GM12878 (cell line): Measurements from ENCODE around the gene PRKN.

Experiments used
- CHD4 ChIP-seq: fragments of 200-600 bp; sonication (generic); IDR thresholded peaks from 2 replicates; pipeline ENCODE4 v1.6.1; 2016; ENCODE audit warnings: mild to moderate bottlenecking
- DPF2 ChIP-seq: fragments of 450-650 bp; IDR thresholded peaks from 2 replicates; pipeline ENCODE4 v1.6.1; 2017; ENCODE audit warnings: mild to moderate bottlenecking
- EZH2 ChIP-seq: IDR thresholded peaks from 2 replicates; pipeline ENCODE4 v1.6.1; 2012; ENCODE audit warnings: low read depth, mild to moderate bottlenecking, control low read depth, inconsistent platforms, low read length, borderline replicate concordance; ENCODE audit not compliant: control insufficient read depth
- HCFC1 ChIP-seq: fragments of 150-350 bp; IDR thresholded peaks from 2 replicates; pipeline ENCODE4 v1.6.1; 2014; ENCODE audit warnings: low read length
- NRF1 ChIP-seq: conservative IDR thresholded peaks from 2 replicates; pipeline ENCODE4 v1.6.1; 2011; ENCODE audit warnings: mild to moderate bottlenecking, low read depth, low read length, improper control_type of control experiment
- RAD21 ChIP-seq: IDR thresholded peaks from 2 replicates; pipeline ENCODE4 v1.6.1; 2011; ENCODE audit warnings: mild to moderate bottlenecking, low read depth, low read length, moderate library complexity; ENCODE audit not compliant: insufficient read depth
- RFX5 ChIP-seq: IDR thresholded peaks from 2 replicates; pipeline ENCODE4 v1.6.1; 2011; ENCODE audit warnings: low read depth, low read length, improper control_type of control experiment
- TF ChIP-seq, protein P1 (sequence below), 3 experiments: IDR thresholded peaks in 2 of 3; conservative IDR thresholded peaks in 1 of 3; 2 replicates each; pipeline ENCODE4 v1.5.1; 2011; ENCODE audit warnings: low read depth in 3 of 3, low read length in 3 of 3, mild to moderate bottlenecking in 3 of 3, control low read depth in 2 of 3, moderate library complexity in 2 of 3, inconsistent platforms in 1 of 3, mixed read lengths in 1 of 3; ENCODE audit not compliant: control insufficient read depth in 2 of 3, insufficient read depth in 1 of 3; ENCODE audit errors: extremely low read depth in 1 of 3
- TF ChIP-seq, protein P2 (sequence below): IDR thresholded peaks from 2 replicates; pipeline ENCODE4 v1.6.1; 2011; ENCODE audit warnings: borderline replicate concordance, low read depth, mild to moderate bottlenecking, moderate library complexity, mixed read lengths, low read length; ENCODE audit not compliant: insufficient read depth; ENCODE audit errors: extremely low read length

- TF ChIP-seq CHD4 (no peak), RAD21 (no peak), EZH2 (no peak), NRF1 (no peak), RFX5 (no peak), HCFC1 (no peak), DPF2 (no peak)
- TF ChIP-seq, protein P1, sequence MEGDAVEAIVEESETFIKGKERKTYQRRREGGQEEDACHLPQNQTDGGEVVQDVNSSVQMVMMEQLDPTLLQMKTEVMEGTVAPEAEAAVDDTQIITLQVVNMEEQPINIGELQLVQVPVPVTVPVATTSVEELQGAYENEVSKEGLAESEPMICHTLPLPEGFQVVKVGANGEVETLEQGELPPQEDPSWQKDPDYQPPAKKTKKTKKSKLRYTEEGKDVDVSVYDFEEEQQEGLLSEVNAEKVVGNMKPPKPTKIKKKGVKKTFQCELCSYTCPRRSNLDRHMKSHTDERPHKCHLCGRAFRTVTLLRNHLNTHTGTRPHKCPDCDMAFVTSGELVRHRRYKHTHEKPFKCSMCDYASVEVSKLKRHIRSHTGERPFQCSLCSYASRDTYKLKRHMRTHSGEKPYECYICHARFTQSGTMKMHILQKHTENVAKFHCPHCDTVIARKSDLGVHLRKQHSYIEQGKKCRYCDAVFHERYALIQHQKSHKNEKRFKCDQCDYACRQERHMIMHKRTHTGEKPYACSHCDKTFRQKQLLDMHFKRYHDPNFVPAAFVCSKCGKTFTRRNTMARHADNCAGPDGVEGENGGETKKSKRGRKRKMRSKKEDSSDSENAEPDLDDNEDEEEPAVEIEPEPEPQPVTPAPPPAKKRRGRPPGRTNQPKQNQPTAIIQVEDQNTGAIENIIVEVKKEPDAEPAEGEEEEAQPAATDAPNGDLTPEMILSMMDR (IDR thresholded peaks at IDR 0.05 in 2 of 3, conservative IDR thresholded peaks at IDR 0.05 in 1 of 3; ENCODE audit: control insufficient read depth in 2 of 3, extremely low read depth in 1 of 3, insufficient read depth in 1 of 3, low read depth in 3 of 3, low read length in 3 of 3), result no peak
- TF ChIP-seq, protein P2, sequence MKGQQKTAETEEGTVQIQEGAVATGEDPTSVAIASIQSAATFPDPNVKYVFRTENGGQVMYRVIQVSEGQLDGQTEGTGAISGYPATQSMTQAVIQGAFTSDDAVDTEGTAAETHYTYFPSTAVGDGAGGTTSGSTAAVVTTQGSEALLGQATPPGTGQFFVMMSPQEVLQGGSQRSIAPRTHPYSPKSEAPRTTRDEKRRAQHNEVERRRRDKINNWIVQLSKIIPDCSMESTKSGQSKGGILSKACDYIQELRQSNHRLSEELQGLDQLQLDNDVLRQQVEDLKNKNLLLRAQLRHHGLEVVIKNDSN, result no peak
Measured at GRCh38 chr6:161554883-161555282, 1172.7 kb downstream of the PRKN start.
